GM19025 (cell line): Measurements from ENCODE around the gene NACA2.
"Not testable (repeated sequence)": the region's sequence is repeated elsewhere in the genome, so short reads cannot be mapped to it uniquely, and the experiment has no call there.

Experiments used
- ATAC-seq: cut with Tn5 transposase; IDR thresholded peaks from one replicate; pipeline ENCODE4 v1.9.1; 2021; ENCODE audit warnings: mild to moderate bottlenecking, low read depth, moderate library complexity; ENCODE audit not compliant: unreplicated experiment

Gene NACA2

GRCh38 chr17:61591018-61591417, at the start of gene NACA2:
NACA2 (minus strand) TSS chr17:61591219; CDS start chr17:61591180, 39 bp downstream.
- ATAC-seq = no peak

GRCh38 chr17:61639818-61640217, 48.8 kb upstream of the NACA2 start:
- ATAC-seq = no peak

- ATAC-seq = no peak
These were observed 47.1 kb upstream of the NACA2 start for GRCh38 chr17:61638087-61638486.

DNA sequence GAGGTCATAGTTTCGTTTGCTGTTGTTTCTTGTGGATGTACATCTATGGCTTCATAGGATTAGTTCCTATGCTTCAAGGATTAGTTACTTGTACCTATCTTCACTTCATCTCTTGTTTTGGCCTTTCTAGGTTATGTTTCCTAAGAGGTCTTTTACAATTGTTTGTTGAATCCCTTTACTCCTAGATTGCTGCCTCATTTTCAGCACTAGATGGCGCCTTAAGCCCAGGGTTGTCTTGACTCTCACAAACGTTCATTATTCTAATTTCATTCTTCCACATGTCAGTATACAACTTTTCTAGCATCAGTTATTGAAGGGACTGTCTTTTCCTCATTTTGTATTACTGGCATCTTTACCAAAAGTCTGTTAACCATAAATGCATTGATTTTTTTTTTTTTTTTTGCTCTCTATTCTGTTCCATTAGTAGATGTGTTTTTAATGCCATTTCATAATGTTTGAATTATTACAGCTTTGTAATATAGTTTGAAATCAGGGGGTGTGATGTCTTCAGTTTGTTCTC, 45.0 kb upstream of the NACA2 start:
- no peak for ATAC-seq

- no peak for ATAC-seq
These were observed 44.0 kb upstream of the NACA2 start for GRCh38 chr17:61634942-61635538.

- no peak for ATAC-seq
These were observed 43.1 kb upstream of the NACA2 start for GRCh38 chr17:61634011-61634539.

DNA sequence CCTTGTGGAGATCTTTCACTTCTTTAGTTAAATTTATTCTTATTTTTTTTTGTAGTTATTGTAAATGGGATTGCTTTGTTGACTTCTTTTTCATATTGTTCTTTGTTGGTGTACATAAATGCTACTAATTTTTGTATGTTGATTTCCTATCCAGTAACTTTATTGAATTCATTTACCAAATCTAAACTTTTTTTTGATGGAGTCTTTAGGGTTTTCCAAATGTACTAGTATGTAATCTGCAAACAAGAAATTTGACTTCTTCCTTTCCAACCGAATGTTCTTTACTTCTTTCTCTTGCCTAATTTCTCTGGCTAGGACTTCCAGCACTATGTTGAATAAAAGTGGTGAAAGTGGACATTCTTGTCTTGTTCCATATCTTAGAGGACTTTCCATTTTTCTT, 41.8 kb upstream of the NACA2 start:
- no peak for ATAC-seq

DNA sequence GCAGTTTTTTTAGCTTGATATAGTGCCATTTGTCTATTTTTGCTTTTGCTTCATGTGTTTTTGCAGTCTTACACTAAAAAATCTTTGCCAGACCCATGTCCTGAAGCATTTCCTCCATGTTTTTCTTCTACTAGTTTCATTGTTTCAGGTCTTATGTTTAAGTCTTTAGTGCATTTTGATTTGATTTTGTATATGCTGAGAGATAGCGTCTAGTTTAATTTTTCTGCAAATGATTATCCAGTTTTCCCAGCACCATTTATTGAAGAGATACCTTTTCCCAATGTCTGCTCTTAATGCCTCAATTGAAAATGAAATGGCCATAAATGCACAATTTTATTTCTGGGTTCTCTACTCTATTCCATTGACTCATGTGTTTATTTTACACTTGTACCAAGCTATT, 40.8 kb upstream of the NACA2 start:
- no peak for ATAC-seq

DNA sequence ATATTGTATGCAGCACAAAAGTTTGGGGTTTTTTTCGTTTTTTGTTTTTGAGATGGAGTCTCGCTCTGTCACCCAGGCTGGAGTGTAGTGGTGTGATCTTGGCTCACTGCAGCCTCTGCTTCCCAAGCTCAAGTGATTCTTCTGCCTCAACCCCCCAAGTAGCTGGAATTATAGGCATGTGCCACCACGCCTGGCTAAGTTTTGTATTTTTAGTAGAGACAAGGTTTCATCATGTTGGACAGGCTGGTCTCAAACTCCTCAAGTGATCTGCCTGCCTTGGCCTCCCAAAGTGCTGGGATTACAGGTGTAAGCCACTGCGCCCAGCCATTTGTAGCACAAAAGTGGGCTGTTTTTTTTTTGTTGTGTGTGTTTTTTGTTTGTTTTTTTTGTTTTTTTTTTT, 37.1 kb upstream of the NACA2 start:
- ATAC-seq = not testable (repeated sequence)

GRCh38 chr17:61627658-61628057, 36.6 kb upstream of the NACA2 start:
- ATAC-seq = no peak

DNA sequence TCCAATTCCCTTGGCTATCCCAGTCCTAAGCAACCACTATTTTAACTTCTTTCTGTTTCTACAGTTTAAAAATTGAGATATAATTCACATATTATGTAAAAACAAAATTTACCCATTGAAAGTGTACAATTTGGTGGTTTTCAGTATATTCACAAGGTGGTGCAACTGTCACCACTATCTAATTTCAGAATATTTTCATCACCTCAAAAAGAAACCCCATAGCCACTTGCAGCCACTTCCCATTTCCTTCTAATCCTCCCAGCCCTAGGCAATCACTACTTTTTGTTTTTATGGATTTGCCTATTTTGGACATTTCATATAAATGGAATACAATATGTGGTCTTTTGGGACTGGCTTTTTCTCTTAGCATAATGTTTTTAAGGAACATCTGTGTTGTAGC, 36.1 kb upstream of the NACA2 start:
- no peak for ATAC-seq

- ATAC-seq = no peak
These were observed 34.5 kb upstream of the NACA2 start for GRCh38 chr17:61625564-61625963.

GRCh38 chr17:61624951-61625350, 33.9 kb upstream of the NACA2 start:
- no peak for ATAC-seq

DNA sequence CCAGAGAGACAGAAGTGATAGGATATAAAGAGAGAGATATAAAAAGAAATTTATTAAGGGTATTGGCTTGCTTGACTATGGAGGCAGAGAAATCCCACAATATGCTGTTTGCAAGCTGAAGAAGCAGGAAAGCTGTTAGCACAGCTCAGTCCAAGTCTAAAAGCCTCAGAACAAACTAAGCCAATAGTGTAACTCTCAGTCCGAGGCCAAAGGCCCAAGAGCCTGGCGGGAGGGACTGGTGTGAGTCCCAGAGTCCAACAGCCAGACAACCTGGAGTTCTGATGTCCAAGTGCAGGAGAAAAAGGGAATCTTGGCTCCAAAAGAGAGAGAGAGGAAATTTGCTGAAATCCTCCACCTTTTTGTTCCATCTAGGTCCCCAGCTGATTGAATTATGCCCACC, 30.3 kb upstream of the NACA2 start:
- ATAC-seq = no peak

GRCh38 chr17:61619953-61620352, 28.9 kb upstream of the NACA2 start:
- no peak for ATAC-seq

- ATAC-seq = no peak
These were observed 28.5 kb upstream of the NACA2 start for GRCh38 chr17:61619493-61619892.

DNA sequence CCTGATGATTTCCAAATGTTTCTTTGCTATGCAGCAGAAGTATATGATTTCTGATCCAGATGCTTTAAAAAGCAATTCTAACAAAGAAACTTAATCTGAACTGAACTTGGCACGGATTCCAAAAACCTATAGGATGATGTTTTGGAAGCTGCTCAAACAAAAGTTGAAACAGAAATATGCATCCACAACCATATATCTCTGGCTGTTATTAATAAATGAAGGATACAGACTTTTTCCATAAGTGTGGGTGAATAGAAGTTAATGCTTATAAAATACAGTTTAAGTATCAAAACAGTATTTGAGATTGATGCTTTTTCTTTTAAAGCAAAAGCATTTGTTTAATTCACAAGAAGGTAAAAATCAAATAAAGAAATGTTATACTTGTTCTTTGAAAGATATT, 27.9 kb upstream of the NACA2 start:
- no peak for ATAC-seq

DNA sequence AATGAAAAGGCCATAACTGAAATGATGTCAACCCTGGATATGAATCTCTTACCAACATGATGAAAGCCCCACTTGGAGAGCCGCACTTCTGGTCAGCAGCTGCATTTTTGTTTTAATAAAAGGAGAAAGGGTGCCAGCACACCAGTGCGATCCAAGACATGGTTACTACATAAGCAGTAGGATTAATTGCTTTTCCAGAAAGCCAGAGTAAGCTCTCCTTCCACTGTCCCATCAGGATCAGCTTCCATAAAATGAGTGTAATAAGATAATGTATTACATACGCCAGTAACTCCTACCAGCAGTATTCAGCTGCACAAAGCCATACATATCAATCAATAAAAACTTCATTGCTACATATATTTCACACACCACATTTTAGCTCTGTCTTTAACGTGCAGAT, 26.3 kb upstream of the NACA2 start:
- ATAC-seq = no peak

DNA sequence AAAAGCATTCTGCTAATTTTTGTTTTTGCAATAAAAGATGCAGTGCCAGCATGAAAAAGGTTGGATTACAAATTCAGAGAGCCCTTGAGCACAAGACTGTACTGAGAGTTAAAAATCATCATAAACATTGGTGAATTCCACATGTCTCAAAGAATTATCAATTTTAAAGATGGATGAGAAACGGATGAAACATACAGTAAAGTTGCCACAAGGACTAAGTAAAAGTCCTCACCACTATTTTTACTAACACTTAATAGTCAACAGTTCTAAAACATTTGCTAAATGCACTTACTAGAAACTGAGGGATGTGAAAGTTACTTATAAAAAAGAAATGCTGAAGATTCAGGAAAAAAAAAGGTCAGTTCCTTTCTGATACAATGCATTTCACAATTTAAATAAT, 25.8 kb upstream of the NACA2 start:
- ATAC-seq = no peak

DNA sequence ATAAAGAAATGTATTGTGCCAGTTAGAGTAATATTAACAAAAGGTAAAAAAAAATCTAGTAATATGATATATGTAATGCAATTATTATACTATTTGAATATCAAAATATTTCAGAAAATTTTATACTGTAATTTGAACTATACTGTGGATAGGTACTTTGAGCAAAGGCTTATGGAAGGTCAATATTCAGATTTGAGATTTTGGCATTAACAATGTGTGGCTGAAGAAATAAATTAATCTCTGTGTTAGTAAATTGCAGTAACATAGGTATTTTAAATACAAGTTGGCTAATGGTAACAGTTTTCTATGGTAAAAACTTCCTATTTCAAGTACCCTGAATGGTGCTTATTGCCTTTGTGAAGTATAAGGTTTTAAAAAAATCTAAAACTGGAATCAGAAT, 23.2 kb upstream of the NACA2 start:
- no peak for ATAC-seq

GRCh38 chr17:61611323-61611722, 20.3 kb upstream of the NACA2 start:
- ATAC-seq = no peak

DNA sequence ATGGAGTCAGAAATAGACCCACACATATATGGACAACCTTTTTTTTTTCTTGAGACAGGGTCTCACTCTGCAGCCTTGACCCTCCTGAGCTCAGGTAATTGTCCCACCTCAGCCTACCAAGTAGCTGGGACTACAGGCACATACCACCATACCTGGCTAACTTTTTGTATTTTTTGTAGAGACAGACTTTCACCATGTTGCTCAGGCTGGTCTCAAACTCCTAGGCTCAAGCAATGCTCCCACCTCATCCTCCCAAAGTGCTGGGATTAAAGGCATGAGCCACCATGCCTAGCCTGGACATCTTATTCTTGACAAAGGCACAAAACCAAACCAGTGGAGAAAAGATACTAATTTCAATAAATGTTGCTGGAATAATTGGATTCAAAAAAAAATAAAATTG, 14.7 kb upstream of the NACA2 start:
- ATAC-seq = no peak

- ATAC-seq = no peak
These were observed 10.3 kb upstream of the NACA2 start for GRCh38 chr17:61601297-61601696.
